ENCODE results near the gene ZBTB40.

The ZBTB40 gene

GRCh38 chr1:22578732-22579361 lies 127.2 kb downstream of the ZBTB40 start:
- Histone ChIP-seq H3K9me3 (replicated peaks; ENCODE audit: insufficient read depth, low read length) (no peaks in the 10 kb centered on the region), H3K79me2 (ENCODE audit: low read length) (no peaks in the 10 kb centered on the region), H3K27ac (ENCODE audit: low read length) (no peak overlapping the region), H3K27me3 (replicated peaks; ENCODE audit: insufficient read depth, low read length) (peaks cover 63% of the 10 kb centered on the region), H4K20me1 (ENCODE audit: insufficient read depth, low read length) (no peaks in the 10 kb centered on the region), H3K9me2 (replicated peaks; ENCODE audit: insufficient read depth, low read length) (no peaks in the 10 kb centered on the region), H3F3A (ENCODE audit: insufficient read depth, low read length) (peaks cover 2% of the 10 kb centered on the region; the same call in 1 of the 2 replicates), H3K4me1 (ENCODE audit: low read length) (no peaks in the 10 kb centered on the region), H3K36me3 (replicated peaks; ENCODE audit: insufficient read depth, low read length) (no peaks in the 10 kb centered on the region), H3K9ac (ENCODE audit: low read length) (no peak overlapping the region), H3K4me2 (ENCODE audit: low read depth, low read length) (no peak overlapping the region), H2AFZ (ENCODE audit: low read length) (no peak overlapping the region), H3K4me3 (ENCODE audit: low read length) (no peak overlapping the region)
- no peak for DNase-seq
- TF ChIP-seq EZH2phosphoT487 (IDR thresholded peaks at IDR 0.05; ENCODE audit: low read length) = no peak
- no peak for TF ChIP-seq CTCF (IDR thresholded peaks at IDR 0.05; ENCODE audit: low read length)
- TF ChIP-seq EZH2 (optimal IDR thresholded peaks at IDR 0.05; ENCODE audit: low read depth, low read length) = no peak

- H3K9me2 ChIP-seq (replicated peaks; ENCODE audit: insufficient read depth, low read length) = no peaks in the 10 kb centered on the region
- no peaks in the 10 kb centered on the region for H3K36me3 ChIP-seq (replicated peaks; ENCODE audit: insufficient read depth, low read length)
- no peak overlapping the region for H3K27ac ChIP-seq (ENCODE audit: low read length)
- no peak overlapping the region for H3K9ac ChIP-seq (ENCODE audit: low read length)
- no peak for TF ChIP-seq EZH2phosphoT487 (IDR thresholded peaks at IDR 0.05; ENCODE audit: low read length)
- no peak for TF ChIP-seq CTCF (IDR thresholded peaks at IDR 0.05; ENCODE audit: low read length)
- no peak for TF ChIP-seq EZH2 (optimal IDR thresholded peaks at IDR 0.05; ENCODE audit: low read depth, low read length)
- H2AFZ ChIP-seq (ENCODE audit: low read length) = no peak overlapping the region
- no peak overlapping the region for H3K4me3 ChIP-seq (ENCODE audit: low read length)
- H4K20me1 ChIP-seq (ENCODE audit: insufficient read depth, low read length) = no peaks in the 10 kb centered on the region
- no peaks in the 10 kb centered on the region for H3K79me2 ChIP-seq (ENCODE audit: low read length)
- H3K4me2 ChIP-seq (ENCODE audit: low read depth, low read length) = no peak overlapping the region
- H3K4me1 ChIP-seq (ENCODE audit: low read length) = no peaks in the 10 kb centered on the region
- H3K9me3 ChIP-seq (replicated peaks; ENCODE audit: insufficient read depth, low read length) = no peaks in the 10 kb centered on the region
- H3K27me3 ChIP-seq (replicated peaks; ENCODE audit: insufficient read depth, low read length) = peaks cover 63% of the 10 kb centered on the region
- no peak for DNase-seq
- peaks cover 2% of the 10 kb centered on the region; the same call in 1 of the 2 replicates for H3F3A ChIP-seq (ENCODE audit: insufficient read depth, low read length)
Measured at GRCh38 chr1:22579541-22580155, 128.0 kb downstream of the ZBTB40 start.
